Keratinocyte (primary cell): Measurements from ENCODE around the gene HCST. TPM values are rescaled to one million over a fixed set of nuclear protein-coding genes. Genes with fewer than 3 reads are reported as not detected.

ENCODE experiments used
- DNase-seq: peaks from one replicate; pipeline ENCODE4 v3.0.0-alpha.2; 2011; ENCODE audit warnings: low read depth, missing footprints, low spot score
- FAIRE-seq: peaks from 2 replicates; lab custom pipeline; 2011; peaks lifted over from hg19 to GRCh38; lab: Jason Lieb, UNC
- H2AFZ ChIP-seq: 2 replicates; pipeline ENCODE4 v1.6.0; 2012; ENCODE audit warnings: low read length, control low read depth, inconsistent platforms; ENCODE audit not compliant: control insufficient read depth
- H3K27ac ChIP-seq: 2 replicates; pipeline ENCODE4 v1.5.1; 2011; ENCODE audit warnings: low read length; ENCODE audit not compliant: control insufficient read depth, insufficient read depth
- H3K27me3 ChIP-seq: 3 replicates; pipeline ENCODE4 v1.6.0; 2011; ENCODE audit warnings: low read length; ENCODE audit not compliant: control insufficient read depth, insufficient read depth; ENCODE audit errors: extremely low read depth
- H3K36me3 ChIP-seq, 2 experiments: 2 replicates in 1 of 2; 3 replicates in 1 of 2; pipeline ENCODE4 v1.5.1; 2011; ENCODE audit warnings: low read length in 2 of 2, mild to moderate bottlenecking in 1 of 2; ENCODE audit not compliant: control insufficient read depth in 2 of 2, insufficient read depth in 2 of 2; ENCODE audit errors: extremely low read depth in 1 of 2
- H3K4me1 ChIP-seq: 3 replicates; pipeline ENCODE4 v1.5.1; 2011; ENCODE audit warnings: low read length; ENCODE audit not compliant: control insufficient read depth, insufficient read depth; ENCODE audit errors: extremely low read depth
- H3K4me2 ChIP-seq: 3 replicates; pipeline ENCODE4 v1.6.0; 2011; ENCODE audit warnings: low read depth, low read length; ENCODE audit not compliant: control insufficient read depth, insufficient read depth; ENCODE audit errors: extremely low read depth
- H3K4me3 ChIP-seq, 3 experiments: fragments of 200-600 bp in 1 of 3; sonication (generic) in 1 of 3; 2 replicates in 2 of 3; 3 replicates in 1 of 3; pipeline ENCODE4 v1.5.1; 2011 to 2016; ENCODE audit warnings: low read length in 3 of 3, mild to moderate bottlenecking in 3 of 3, control low read depth in 2 of 3, inconsistent platforms in 1 of 3, low read depth in 1 of 3, mixed read lengths in 1 of 3, mixed run types in 1 of 3, moderate library complexity in 1 of 3; ENCODE audit not compliant: control insufficient read depth in 2 of 3, insufficient read depth in 2 of 3; ENCODE audit errors: extremely low read depth in 1 of 3
- H3K79me2 ChIP-seq: 2 replicates; pipeline ENCODE4 v1.6.0; 2012; ENCODE audit warnings: low read length; ENCODE audit not compliant: control insufficient read depth, insufficient read depth
- H3K9ac ChIP-seq: 3 replicates; pipeline ENCODE4 v1.6.0; 2011; ENCODE audit warnings: low read length; ENCODE audit not compliant: control insufficient read depth, insufficient read depth; ENCODE audit errors: extremely low read depth
- H3K9me1 ChIP-seq: 3 replicates; pipeline ENCODE4 v1.6.0; 2011; ENCODE audit warnings: low read length; ENCODE audit not compliant: control insufficient read depth, insufficient read depth; ENCODE audit errors: extremely low read depth
- H3K9me3 ChIP-seq: 2 replicates; pipeline ENCODE4 v1.5.1; 2012; ENCODE audit warnings: low read depth, low read length; ENCODE audit not compliant: control insufficient read depth
- H4K20me1 ChIP-seq: 3 replicates; pipeline ENCODE4 v1.6.0; 2011; ENCODE audit warnings: low read length; ENCODE audit not compliant: control insufficient read depth, insufficient read depth; ENCODE audit errors: extremely low read depth
- CTCF ChIP-seq, 3 experiments: IDR thresholded peaks in 1 of 3; conservative IDR thresholded peaks in 1 of 3; optimal IDR thresholded peaks in 1 of 3; 2 replicates in 2 of 3; 3 replicates in 1 of 3; pipeline versions ENCODE3 to v1.5.1; 2011; ENCODE audit warnings: low read length in 3 of 3, mild to moderate bottlenecking in 3 of 3, moderate library complexity in 2 of 3, control low read depth in 1 of 3, inconsistent platforms in 1 of 3; ENCODE audit not compliant: insufficient read depth in 2 of 3; ENCODE audit errors: extremely low read depth in 1 of 3
- EZH2 ChIP-seq: IDR thresholded peaks from one replicate; pipeline ENCODE4 v1.6.1; 2012; ENCODE audit warnings: inconsistent platforms, mild to moderate bottlenecking, low read length, moderate library complexity
- dilution Hi-C: fragments of 300-500 bp; cut with MboI; formaldehyde crosslinking; loops from one replicate; pipeline ENCODE4 v1.7.0; 2020; ENCODE audit warnings: low sequenced_read_pairs; ENCODE audit not compliant: extremely low pct_ligation_motif_present
- polyA plus RNA-seq, 5 experiments: library from polyadenylated mRNA; depleted of rRNA in 3 of 5; stranded (reverse) in 3 of 5; stranded (forward) in 1 of 5; unstranded in 1 of 5; fragments of >200 nt; gene quantifications; 1 replicate in 1 of 5; 2 replicates in 3 of 5; 3 replicates in 1 of 5; pipeline versions ENCODE4 v1.2.1 to v1.2.3, GENCODE V29; 2011 to 2012; ENCODE audit warnings: missing spikeins in 2 of 5, low read depth in 1 of 5, low replicate concordance in 1 of 5

Gene HCST
- polyA plus RNA-seq, 1 donor (not counting 4 experiments of a cell fraction or from before 2014, with no cell fraction given): 0.25 TPM

- no peak overlapping the region for H3K9ac ChIP-seq
- no peaks in the 10 kb centered on the region for H3K9me1 ChIP-seq
- no peaks in the 10 kb centered on the region for H3K27me3 ChIP-seq
- H3K36me3 ChIP-seq: no peaks in the 10 kb centered on the region
- H3K4me3 ChIP-seq: no peak overlapping the region
- no peak for TF ChIP-seq CTCF (optimal IDR thresholded peaks at IDR 0.05 in 1 of 3, IDR thresholded peaks at IDR 0.05 in 1 of 3, conservative IDR thresholded peaks at IDR 0.05 in 1 of 3; ENCODE audit: extremely low read depth in 1 of 3, insufficient read depth in 2 of 3, low read length in 3 of 3)
- TF ChIP-seq EZH2: no peak
- H3K27ac ChIP-seq: no peak overlapping the region
- H3K4me1 ChIP-seq: peaks cover 28% of the 10 kb centered on the region
- dilution Hi-C loops: no loop called here
- no peaks in the 10 kb centered on the region for H3K9me3 ChIP-seq
- no peak overlapping the region for H3K4me2 ChIP-seq
- no peak for FAIRE-seq
- no peak overlapping the region for H2AFZ ChIP-seq
- no peaks in the 10 kb centered on the region for H4K20me1 ChIP-seq
- DNase-seq: no peak
- H3K79me2 ChIP-seq: no peaks in the 10 kb centered on the region
Observed at GRCh38 chr19:35905178-35905727, 2.9 kb downstream of the HCST start.

- no peaks in the 10 kb centered on the region for H3K9me3 ChIP-seq
- no peak overlapping the region for H3K4me3 ChIP-seq
- no peak overlapping the region for H3K4me2 ChIP-seq
- no peaks in the 10 kb centered on the region for H3K36me3 ChIP-seq
- H3K9me1 ChIP-seq: no peaks in the 10 kb centered on the region
- no peaks in the 10 kb centered on the region for H4K20me1 ChIP-seq
- TF ChIP-seq EZH2 (no peak), CTCF (optimal IDR thresholded peaks at IDR 0.05 in 1 of 3, IDR thresholded peaks at IDR 0.05 in 1 of 3, conservative IDR thresholded peaks at IDR 0.05 in 1 of 3; ENCODE audit: extremely low read depth in 1 of 3, insufficient read depth in 2 of 3, low read length in 3 of 3) (no peak)
- DNase-seq: no peak
- no peak overlapping the region for H3K27ac ChIP-seq
- H2AFZ ChIP-seq: no peak overlapping the region
- no peaks in the 10 kb centered on the region for H3K79me2 ChIP-seq
- no peaks in the 10 kb centered on the region for H3K27me3 ChIP-seq
- FAIRE-seq: no peak
- H3K4me1 ChIP-seq: peaks cover 11% of the 10 kb centered on the region
- H3K9ac ChIP-seq: no peak overlapping the region
- dilution Hi-C loops: no loop called here
Observed at GRCh38 chr19:35907377-35907745, 5.0 kb downstream of the HCST start.
